ENCODE results near the gene PRKCE. TPM values are rescaled to one million over a fixed set of nuclear protein-coding genes. Genes with fewer than 3 reads are reported as not detected.

Gene PRKCE
- total RNA-seq, 1 experiment from 2014 or later, result 14.8 TPM

GRCh38 chr2:46120792-46121555, 469.5 kb downstream of the PRKCE start:
- H3K27me3 ChIP-seq (ENCODE audit: insufficient read depth, low read length), result no peaks in the 10 kb centered on the region
- no peak overlapping the region for H2AFZ ChIP-seq (ENCODE audit: low read depth, low read length, poor library complexity, severe bottlenecking)
- H4K20me1 ChIP-seq (ENCODE audit: insufficient read depth), result no peaks in the 10 kb centered on the region
- no peak overlapping the region for H3K4me3 ChIP-seq (replicated peaks in 1 of 2; ENCODE audit: low read depth in 1 of 2, low read length in 2 of 2)
- H3K36me3 ChIP-seq (ENCODE audit: control insufficient read depth in 1 of 2, insufficient read depth in 2 of 2, low read length in 2 of 2), result no peaks in the 10 kb centered on the region
- CTCF ChIA-PET, result no interaction called here
- RAD21 ChIA-PET (ENCODE audit: low non-redundant PET in 1 of 2, low total read pairs in 2 of 2, uncharacterized antibody in 2 of 2, unreplicated experiment in 2 of 2), result no interaction called here
- H3K9ac ChIP-seq (ENCODE audit: low read length), result no peak overlapping the region
- BruUV-seq (replicated peaks), result no TSS peak
- H3K79me2 ChIP-seq (ENCODE audit: insufficient read depth, low read length), result no peaks in the 10 kb centered on the region
- H3K4me2 ChIP-seq (ENCODE audit: low read length), result no peak overlapping the region
- H3K4me1 ChIP-seq (ENCODE audit: control insufficient read depth in 1 of 2, insufficient read depth in 2 of 2, low read length in 2 of 2), result peaks cover 14 to 41% of the 10 kb centered on the region in 2 experiments
- DNase-seq (ENCODE audit: low read depth, low spot score), result no peak
- no peak overlapping the region for H3K27ac ChIP-seq (ENCODE audit: low read depth, low read length)
- POLR2A ChIA-PET, result no interaction called here
- no peaks in the 10 kb centered on the region for H3K9me3 ChIP-seq (ENCODE audit: control insufficient read depth in 1 of 2, insufficient read depth in 1 of 2, low read depth in 1 of 2, low read length in 2 of 2)
- H3K9me2 ChIP-seq (ENCODE audit: insufficient read depth), result no peaks in the 10 kb centered on the region
- intact Hi-C loops (cut with micrococcal nuclease), result no loop called here
- TF ChIP-seq YY1 (IDR thresholded peaks at IDR 0.05; ENCODE audit: extremely low read depth, insufficient replicate concordance, low read depth, low read length) (no peak), REST (IDR thresholded peaks at IDR 0.05; ENCODE audit: low read depth) (no peak), ZFX (IDR thresholded peaks at IDR 0.05) (no peak), RAD21 (IDR thresholded peaks at IDR 0.05; ENCODE audit: low read depth) (no peak), ELF1 (IDR thresholded peaks at IDR 0.05; ENCODE audit: borderline replicate concordance, low read depth) (no peak), EGR1 (IDR thresholded peaks at IDR 0.05; ENCODE audit: low read depth) (no peak), ZBTB33 (IDR thresholded peaks at IDR 0.05; ENCODE audit: extremely low read depth, insufficient replicate concordance, low read length) (no peak), CEBPB (IDR thresholded peaks at IDR 0.05; ENCODE audit: low read depth) (no peak), EZH2phosphoT487 (IDR thresholded peaks at IDR 0.05; ENCODE audit: borderline replicate concordance) (no peak), FOSL1 (IDR thresholded peaks at IDR 0.05; ENCODE audit: low read depth) (no peak), SP1 (IDR thresholded peaks at IDR 0.05; ENCODE audit: low read depth) (no peak), EZH2 (IDR thresholded peaks at IDR 0.05) (no peak), POLR2A (IDR thresholded peaks at IDR 0.05; ENCODE audit: borderline replicate concordance, extremely low read depth, insufficient read depth, insufficient read length) (no peak), ZNF274 (IDR thresholded peaks at IDR 0.05; ENCODE audit: low read depth, low read length) (no peak), JUND (IDR thresholded peaks at IDR 0.05) (no peak), SRF (IDR thresholded peaks at IDR 0.05; ENCODE audit: low read depth) (no peak), CBX3 (IDR thresholded peaks at IDR 0.05; ENCODE audit: low read depth) (no peak), POLR2AphosphoS5 (IDR thresholded peaks at IDR 0.05; ENCODE audit: low read depth, low read length) (no peak)
- TF ChIP-seq, protein P1, sequence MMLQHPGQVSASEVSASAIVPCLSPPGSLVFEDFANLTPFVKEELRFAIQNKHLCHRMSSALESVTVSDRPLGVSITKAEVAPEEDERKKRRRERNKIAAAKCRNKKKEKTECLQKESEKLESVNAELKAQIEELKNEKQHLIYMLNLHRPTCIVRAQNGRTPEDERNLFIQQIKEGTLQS (IDR thresholded peaks at IDR 0.05), result no peak
- TF ChIP-seq, protein P2, sequence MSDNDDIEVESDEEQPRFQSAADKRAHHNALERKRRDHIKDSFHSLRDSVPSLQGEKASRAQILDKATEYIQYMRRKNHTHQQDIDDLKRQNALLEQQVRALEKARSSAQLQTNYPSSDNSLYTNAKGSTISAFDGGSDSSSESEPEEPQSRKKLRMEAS (IDR thresholded peaks at IDR 0.05), result no peak
- 0 out of 2 replicates have a peak, but pooled peaks have one; percentile 30 for ATAC-seq
